Lower leg skin (tissue), 3 donors: ENCODE data around the gene DENND1B.

Experiments
- CTCF ChIP-seq, 3 donors: fragments of 450-650 bp; IDR thresholded peaks; one replicate each; pipeline ENCODE4 v1.5.1; 2016; ENCODE audit warnings: antibody characterized with exemption in 3 of 3, mild to moderate bottlenecking in 3 of 3, moderate library complexity in 2 of 3
- POLR2A ChIP-seq, 2 donors: fragments of 450-650 bp; IDR thresholded peaks; one replicate each; pipeline ENCODE4 v1.6.1; 2016 to 2017; ENCODE audit warnings: antibody characterized with exemption in 2 of 2, mild to moderate bottlenecking in 1 of 2, moderate library complexity in 1 of 2

- TF ChIP-seq CTCF (IDR thresholded peaks at IDR 0.05) (no peak), POLR2A (IDR thresholded peaks at IDR 0.05) (no peak)
These were observed 38.5 kb upstream of the DENND1B start for GRCh38 chr1:197813741-197814140.
